Colonic mucosa (tissue), 4 donors: Measurements from ENCODE around the gene RPTOR. TPM values are rescaled to one million over a fixed set of nuclear protein-coding genes. Genes with fewer than 3 reads are reported as not detected.

Source experiments
- DNase-seq: peaks from one replicate; pipeline ENCODE4 v3.0.0-alpha.2; 2020
- H3K27ac ChIP-seq: fragments of 200-600 bp; one replicate; pipeline ENCODE4 v1.8.0; 2021
- H3K27me3 ChIP-seq: fragments of 200-600 bp; one replicate; pipeline ENCODE4 v1.8.0; 2021
- H3K36me3 ChIP-seq: fragments of 200-600 bp; one replicate; pipeline ENCODE4 v1.8.0; 2021
- H3K4me1 ChIP-seq: fragments of 200-600 bp; one replicate; pipeline ENCODE4 v1.8.0; 2021; ENCODE audit warnings: mild to moderate bottlenecking
- H3K4me3 ChIP-seq: fragments of 200-600 bp; one replicate; pipeline ENCODE4 v1.8.0; 2021
- H3K9ac ChIP-seq, 2 donors: one replicate each; pipeline ENCODE4 v1.7.0; 2013; ENCODE audit warnings: control low read depth in 2 of 2, low read depth in 2 of 2, low read length in 2 of 2
- H3K9me3 ChIP-seq: fragments of 200-600 bp; one replicate; pipeline ENCODE4 v1.8.0; 2021
- CTCF ChIP-seq: fragments of 200-600 bp; IDR thresholded peaks from one replicate; pipeline ENCODE4 v1.8.0; 2022; ENCODE audit warnings: antibody characterized with exemption, mild to moderate bottlenecking
- intact Hi-C: fragments of 100-400 bp; cut with DNase I; formaldehyde crosslinking; loops from one replicate; pipeline ENCODE4 v1.14.1; 2022
- total RNA-seq, 2 donors: library from RNA; stranded (reverse); fragmentation: NEBNext Ultra II Directional in 1 of 2; extraction: Animal tissue kit (Norgen Biotek cat#: 25700) in 1 of 2; gene quantifications; one replicate each; pipeline ENCODE4 v1.2.1, GENCODE V29; 2021
- donor health status: healthy.
- donor health status: DM: no; HTN: no; CAD: no.
- donor health status: DM: no; HTN: no; CAD: no.

RPTOR gene
- total RNA-seq, 2 donors from 2014 or later = 21.2 to 39.6 TPM

- H3K27ac ChIP-seq = no peak overlapping the region
Observed at GRCh38 chr17:80858301-80859001, 313.8 kb downstream of the RPTOR start.

GRCh38 chr17:80859002-80859941 lies 314.6 kb downstream of the RPTOR start:
- H3K9ac ChIP-seq = no peak overlapping the region
- peak; percentile 43 for DNase-seq
- TF ChIP-seq CTCF = no peak

More at GRCh38 chr17:80858301-80859001, 313.8 kb downstream of the RPTOR start:
- Histone ChIP-seq H3K36me3 (no peaks in the 10 kb centered on the region), H3K9me3 (no peaks in the 10 kb centered on the region), H3K4me3 (no peak overlapping the region), H3K4me1 (peaks cover 4% of the 10 kb centered on the region), H3K27me3 (no peaks in the 10 kb centered on the region), H3K9ac (no peak overlapping the region)
- no peak for TF ChIP-seq CTCF
- DNase-seq = no peak
- intact Hi-C loops = no loop called here

GRCh38 chr17:80860101-80860671 lies 315.5 kb downstream of the RPTOR start:
- peaks cover 4% of the 10 kb centered on the region for H3K4me1 ChIP-seq
- no peak for DNase-seq
- H3K9ac ChIP-seq = no peak overlapping the region
- H3K27ac ChIP-seq = no peak overlapping the region
- TF ChIP-seq CTCF = no peak
- H3K36me3 ChIP-seq = no peaks in the 10 kb centered on the region
- H3K4me3 ChIP-seq = no peak overlapping the region
- no peaks in the 10 kb centered on the region for H3K9me3 ChIP-seq
- no peaks in the 10 kb centered on the region for H3K27me3 ChIP-seq
- intact Hi-C loops = no loop called here

More at GRCh38 chr17:80859002-80859941, 314.6 kb downstream of the RPTOR start:
- H3K4me1 ChIP-seq = peaks cover 4% of the 10 kb centered on the region
- no peaks in the 10 kb centered on the region for H3K27me3 ChIP-seq
- no peak overlapping the region for H3K4me3 ChIP-seq
- no peak overlapping the region for H3K27ac ChIP-seq
- intact Hi-C loops = no loop called here
- no peaks in the 10 kb centered on the region for H3K9me3 ChIP-seq
- H3K36me3 ChIP-seq = no peaks in the 10 kb centered on the region

- Histone ChIP-seq H3K36me3 (no peaks in the 10 kb centered on the region), H3K27me3 (no peaks in the 10 kb centered on the region), H3K27ac (no peak overlapping the region), H3K4me1 (no peaks in the 10 kb centered on the region), H3K9ac (no peak overlapping the region), H3K9me3 (no peaks in the 10 kb centered on the region), H3K4me3 (no peak overlapping the region)
- intact Hi-C loops = no loop called here
- TF ChIP-seq CTCF = no peak
- DNase-seq = no peak
Observed at GRCh38 chr17:80860703-80861417, 316.2 kb downstream of the RPTOR start.

- no peaks in the 10 kb centered on the region for H3K36me3 ChIP-seq
- no peak overlapping the region for H3K9ac ChIP-seq
- DNase-seq = no peak
- no peaks in the 10 kb centered on the region for H3K4me1 ChIP-seq
- TF ChIP-seq CTCF = no peak
- H3K4me3 ChIP-seq = no peak overlapping the region
- H3K9me3 ChIP-seq = no peaks in the 10 kb centered on the region
- H3K27me3 ChIP-seq = no peaks in the 10 kb centered on the region
- H3K27ac ChIP-seq = no peak overlapping the region
- intact Hi-C loops = no loop called here
Observed at GRCh38 chr17:80861418-80861815, 316.8 kb downstream of the RPTOR start.
